ENCODE data around the gene ATF7.
"Not testable (repeated sequence)": the region's sequence is repeated elsewhere in the genome, so short reads cannot be mapped to it uniquely, and the experiment has no call there.

ATF7 gene

DNA sequence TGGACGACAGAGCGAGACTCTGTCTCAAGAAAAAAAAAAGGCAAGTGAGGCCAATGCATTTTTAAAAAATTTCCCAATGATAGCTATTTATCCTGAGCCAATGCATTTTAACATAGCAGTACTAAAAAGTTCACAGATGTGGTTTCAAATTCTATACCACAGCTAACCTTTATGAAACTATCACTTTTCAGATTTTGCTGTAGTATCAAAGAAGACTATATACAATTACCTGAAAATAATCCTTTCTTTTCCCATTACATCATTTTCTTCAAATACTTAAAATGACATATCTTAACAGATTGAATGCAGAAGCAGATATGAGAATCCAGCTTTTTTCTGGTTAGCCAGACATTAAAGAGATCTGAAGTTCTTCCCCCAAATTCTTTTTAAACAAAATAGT lies 13.2 kb downstream of the ATF7 start:
- H3K9me3 ChIP-seq (ENCODE audit: control insufficient read depth, insufficient read depth, low read length), result no peaks in the 10 kb centered on the region
- peaks cover 23% of the 10 kb centered on the region for H3K79me2 ChIP-seq (ENCODE audit: control insufficient read depth, low read length)
- peaks cover 9% of the 10 kb centered on the region for H3K4me1 ChIP-seq (ENCODE audit: control insufficient read depth, low read length)
- H3K27me3 ChIP-seq (ENCODE audit: control insufficient read depth, low read length), result no peaks in the 10 kb centered on the region
- no peak overlapping the region for H3K4me2 ChIP-seq (ENCODE audit: low read length)
- no peak overlapping the region for H3K27ac ChIP-seq (ENCODE audit: low read depth, low read length)
- H3K9me2 ChIP-seq (replicated peaks; ENCODE audit: control insufficient read depth, low read length), result no peaks in the 10 kb centered on the region
- TF ChIP-seq EZH2phosphoT487 (IDR thresholded peaks at IDR 0.05; ENCODE audit: borderline replicate concordance, low read length), result no peak
- no peak overlapping the region for H3K4me3 ChIP-seq (ENCODE audit: low read length)
- no peaks in the 10 kb centered on the region for H3K36me3 ChIP-seq (ENCODE audit: control insufficient read depth, low read length)
- peaks cover 6% of the 10 kb centered on the region; the same call in 1 of the 2 replicates for H3F3A ChIP-seq (ENCODE audit: control insufficient read depth, insufficient read depth)
- H4K20me1 ChIP-seq (ENCODE audit: control insufficient read depth, insufficient read depth, low read depth, low read length), result no peaks in the 10 kb centered on the region

DNA sequence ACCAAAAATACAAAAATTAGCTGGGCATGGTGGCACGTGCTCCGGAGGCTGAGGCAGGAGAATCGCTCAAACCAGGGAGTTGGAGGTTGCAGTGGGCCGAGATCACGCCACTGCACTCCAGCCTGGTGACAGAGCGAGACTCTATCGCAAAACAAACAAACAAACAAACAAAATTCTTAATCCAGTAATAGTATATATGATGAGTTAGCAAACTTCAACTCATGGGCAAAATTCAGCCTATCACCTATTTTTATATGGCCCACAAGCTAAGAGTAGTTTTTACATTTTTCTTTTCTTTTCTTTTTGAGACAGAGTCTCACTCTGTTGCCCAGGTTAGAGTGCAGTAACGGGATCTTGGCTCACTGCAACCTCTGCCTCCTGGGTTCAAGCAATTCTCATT lies 14.9 kb downstream of the ATF7 start:
- H3K4me1 ChIP-seq (ENCODE audit: control insufficient read depth, low read length), result peaks cover 8% of the 10 kb centered on the region
- H3K9me2 ChIP-seq (replicated peaks; ENCODE audit: control insufficient read depth, low read length), result no peaks in the 10 kb centered on the region
- no peaks in the 10 kb centered on the region for H4K20me1 ChIP-seq (ENCODE audit: control insufficient read depth, insufficient read depth, low read depth, low read length)
- H3K4me3 ChIP-seq (ENCODE audit: low read length), result no peak overlapping the region
- no peak for TF ChIP-seq EZH2phosphoT487 (IDR thresholded peaks at IDR 0.05; ENCODE audit: borderline replicate concordance, low read length)
- TF ChIP-seq, protein P1, sequence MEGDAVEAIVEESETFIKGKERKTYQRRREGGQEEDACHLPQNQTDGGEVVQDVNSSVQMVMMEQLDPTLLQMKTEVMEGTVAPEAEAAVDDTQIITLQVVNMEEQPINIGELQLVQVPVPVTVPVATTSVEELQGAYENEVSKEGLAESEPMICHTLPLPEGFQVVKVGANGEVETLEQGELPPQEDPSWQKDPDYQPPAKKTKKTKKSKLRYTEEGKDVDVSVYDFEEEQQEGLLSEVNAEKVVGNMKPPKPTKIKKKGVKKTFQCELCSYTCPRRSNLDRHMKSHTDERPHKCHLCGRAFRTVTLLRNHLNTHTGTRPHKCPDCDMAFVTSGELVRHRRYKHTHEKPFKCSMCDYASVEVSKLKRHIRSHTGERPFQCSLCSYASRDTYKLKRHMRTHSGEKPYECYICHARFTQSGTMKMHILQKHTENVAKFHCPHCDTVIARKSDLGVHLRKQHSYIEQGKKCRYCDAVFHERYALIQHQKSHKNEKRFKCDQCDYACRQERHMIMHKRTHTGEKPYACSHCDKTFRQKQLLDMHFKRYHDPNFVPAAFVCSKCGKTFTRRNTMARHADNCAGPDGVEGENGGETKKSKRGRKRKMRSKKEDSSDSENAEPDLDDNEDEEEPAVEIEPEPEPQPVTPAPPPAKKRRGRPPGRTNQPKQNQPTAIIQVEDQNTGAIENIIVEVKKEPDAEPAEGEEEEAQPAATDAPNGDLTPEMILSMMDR (IDR thresholded peaks at IDR 0.05; ENCODE audit: low read depth, low read length, poor library complexity, severe bottlenecking), result no peak
- H3K9me3 ChIP-seq (ENCODE audit: control insufficient read depth, insufficient read depth, low read length), result no peaks in the 10 kb centered on the region
- no peak overlapping the region for H3K27ac ChIP-seq (ENCODE audit: low read depth, low read length)
- H3K27me3 ChIP-seq (ENCODE audit: control insufficient read depth, low read length), result no peaks in the 10 kb centered on the region
- H3K79me2 ChIP-seq (ENCODE audit: control insufficient read depth, low read length), result peaks cover 11% of the 10 kb centered on the region
- peaks cover 6% of the 10 kb centered on the region; the same call in 1 of the 2 replicates for H3F3A ChIP-seq (ENCODE audit: control insufficient read depth, insufficient read depth)
- H3K36me3 ChIP-seq (ENCODE audit: control insufficient read depth, low read length), result no peaks in the 10 kb centered on the region
- H3K4me2 ChIP-seq (ENCODE audit: low read length), result no peak overlapping the region

DNA sequence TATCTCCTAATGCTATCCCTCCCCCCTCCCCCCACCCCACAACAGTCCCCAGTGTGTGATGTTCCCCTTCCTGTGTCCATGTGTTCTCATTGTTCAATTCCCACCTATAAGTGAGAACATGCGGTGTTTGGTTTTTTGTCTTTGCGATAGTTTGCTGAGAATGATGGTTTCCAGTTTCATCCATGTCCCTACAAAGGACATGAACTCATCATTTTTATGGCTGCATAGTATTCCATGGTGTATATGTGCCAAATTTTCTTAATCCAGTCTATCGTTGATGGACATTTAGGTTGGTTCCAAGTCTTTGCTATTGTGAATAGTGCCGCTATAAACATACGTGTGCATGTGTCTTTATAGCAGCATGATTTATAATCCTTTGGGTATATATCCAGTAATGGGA lies 19.5 kb downstream of the ATF7 start:
- H3K9me2 ChIP-seq (replicated peaks; ENCODE audit: control insufficient read depth, low read length); H3K9me3 ChIP-seq (ENCODE audit: control insufficient read depth, insufficient read depth, low read length); H3K4me2 ChIP-seq (ENCODE audit: low read length); H3K27me3 ChIP-seq (ENCODE audit: control insufficient read depth, low read length); H3K27ac ChIP-seq (ENCODE audit: low read depth, low read length); H3K36me3 ChIP-seq (ENCODE audit: control insufficient read depth, low read length); H3K4me3 ChIP-seq (ENCODE audit: low read length); H4K20me1 ChIP-seq (ENCODE audit: control insufficient read depth, insufficient read depth, low read depth, low read length): not testable (repeated sequence)
- Histone ChIP-seq H3K79me2 (ENCODE audit: control insufficient read depth, low read length) (peaks cover 19% of the 10 kb centered on the region), H3K4me1 (ENCODE audit: control insufficient read depth, low read length) (peaks cover 37% of the 10 kb centered on the region), H3F3A (ENCODE audit: control insufficient read depth, insufficient read depth) (peaks cover 16% of the 10 kb centered on the region)

DNA sequence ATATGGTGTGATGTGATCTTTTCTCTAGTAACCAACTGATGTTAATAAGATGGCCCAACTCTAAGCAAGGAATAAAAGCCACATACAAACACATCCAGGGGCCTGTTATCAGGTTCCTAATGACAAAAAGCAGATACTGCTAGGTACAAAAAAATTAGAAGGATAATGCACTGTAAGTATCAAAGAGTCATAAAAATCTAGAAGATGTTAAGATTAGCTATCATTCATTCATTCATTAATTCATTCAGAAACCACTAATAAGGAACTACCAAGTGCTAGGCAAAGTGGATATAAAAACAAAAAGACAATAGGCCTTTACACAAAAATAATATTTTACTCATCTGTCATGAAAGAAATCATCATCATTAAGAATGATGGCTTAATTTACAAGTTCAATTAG lies 21.6 kb downstream of the ATF7 start:
- Histone ChIP-seq H3K4me1 (ENCODE audit: control insufficient read depth, low read length) (peaks cover 55% of the 10 kb centered on the region), H3K4me3 (ENCODE audit: low read length) (no peak overlapping the region), H3F3A (ENCODE audit: control insufficient read depth, insufficient read depth) (peaks cover 29% of the 10 kb centered on the region), H3K27ac (ENCODE audit: low read depth, low read length) (no peak overlapping the region), H3K9me2 (replicated peaks; ENCODE audit: control insufficient read depth, low read length) (no peaks in the 10 kb centered on the region), H3K79me2 (ENCODE audit: control insufficient read depth, low read length) (peaks cover 20% of the 10 kb centered on the region), H3K36me3 (ENCODE audit: control insufficient read depth, low read length) (no peaks in the 10 kb centered on the region; the same call in 1 of the 2 replicates), H4K20me1 (ENCODE audit: control insufficient read depth, insufficient read depth, low read depth, low read length) (no peaks in the 10 kb centered on the region), H3K9me3 (ENCODE audit: control insufficient read depth, insufficient read depth, low read length) (no peaks in the 10 kb centered on the region), H3K27me3 (ENCODE audit: control insufficient read depth, low read length) (no peaks in the 10 kb centered on the region), H3K4me2 (ENCODE audit: low read length) (no peak overlapping the region)
- TF ChIP-seq, protein P1 (IDR thresholded peaks at IDR 0.05; ENCODE audit: low read depth, low read length, poor library complexity, severe bottlenecking), result no peak
- TF ChIP-seq EZH2phosphoT487 (IDR thresholded peaks at IDR 0.05; ENCODE audit: borderline replicate concordance, low read length), result no peak

Measured in DOHH2 (cell line).